DND-41 (cell line): ENCODE measurements around the gene RGS6.

ENCODE experiments used
- ATAC-seq: fragments of 200-7000 bp; cut with Tn5 transposase; 3 replicates; pipeline ENCODE4 v1.9.1; 2021; ENCODE audit warnings: low read depth; ENCODE audit not compliant: insufficient read depth
- DNase-seq: peaks from one replicate; pipeline ENCODE4 v3.0.0-alpha.2; 2020
- H2AFZ ChIP-seq: 2 replicates; pipeline ENCODE4 v1.6.0; 2012; ENCODE audit warnings: low read depth, low read length
- H3K27ac ChIP-seq: 2 replicates; pipeline ENCODE4 v1.5.1; 2012; ENCODE audit warnings: low read length, inconsistent platforms
- H3K27me3 ChIP-seq: fragments of 200-600 bp; sonication (generic); 2 replicates; pipeline ENCODE4 v1.6.0; 2012; ENCODE audit warnings: low read length, mild to moderate bottlenecking, inconsistent platforms; ENCODE audit not compliant: insufficient read depth, poor library complexity
- H3K36me3 ChIP-seq: 2 replicates; pipeline ENCODE4 v1.5.1; 2012; ENCODE audit warnings: low read length, inconsistent platforms; ENCODE audit not compliant: insufficient read depth
- H3K4me1 ChIP-seq: 2 replicates; pipeline ENCODE4 v1.5.1; 2012; ENCODE audit warnings: mild to moderate bottlenecking, low read length; ENCODE audit not compliant: insufficient read depth
- H3K4me2 ChIP-seq: 2 replicates; pipeline ENCODE4 v1.6.0; 2012; ENCODE audit warnings: mild to moderate bottlenecking, moderate library complexity, low read length, inconsistent platforms; ENCODE audit not compliant: insufficient read depth
- H3K4me3 ChIP-seq, 2 experiments: fragments of 200-600 bp in 1 of 2; shearing (Covaris generic) in 1 of 2; 2 replicates each; pipeline ENCODE4 v1.5.1; 2012 to 2016; ENCODE audit warnings: inconsistent platforms in 2 of 2, low read length in 2 of 2, mild to moderate bottlenecking in 2 of 2, low read depth in 1 of 2, moderate library complexity in 1 of 2
- H3K79me2 ChIP-seq: 2 replicates; pipeline ENCODE4 v1.6.0; 2012; ENCODE audit warnings: low read length, inconsistent platforms; ENCODE audit not compliant: insufficient read depth
- H3K9ac ChIP-seq: 2 replicates; pipeline ENCODE4 v1.6.0; 2012; ENCODE audit warnings: low read depth, mild to moderate bottlenecking, inconsistent platforms, low read length, moderate library complexity
- H3K9me3 ChIP-seq: 2 replicates; pipeline ENCODE4 v1.5.1; 2012; ENCODE audit warnings: low read length, moderate library complexity, mild to moderate bottlenecking, inconsistent platforms; ENCODE audit not compliant: insufficient read depth, severe bottlenecking
- H4K20me1 ChIP-seq: 2 replicates; pipeline ENCODE4 v1.6.0; 2012; ENCODE audit warnings: low read length; ENCODE audit not compliant: insufficient read depth
- EZH2 ChIP-seq: IDR thresholded peaks from 3 replicates; pipeline ENCODE4 v1.6.1; 2012; ENCODE audit warnings: borderline replicate concordance, low read depth, mild to moderate bottlenecking, moderate library complexity, low read length, inconsistent platforms; ENCODE audit not compliant: severe bottlenecking
- TF ChIP-seq, protein P1 (sequence below): IDR thresholded peaks from 2 replicates; pipeline ENCODE4 v1.5.1; 2012; ENCODE audit warnings: borderline replicate concordance, low read length, moderate library complexity, mild to moderate bottlenecking; ENCODE audit not compliant: poor library complexity, severe bottlenecking; ENCODE audit errors: extremely low read depth

Gene RGS6

DNA sequence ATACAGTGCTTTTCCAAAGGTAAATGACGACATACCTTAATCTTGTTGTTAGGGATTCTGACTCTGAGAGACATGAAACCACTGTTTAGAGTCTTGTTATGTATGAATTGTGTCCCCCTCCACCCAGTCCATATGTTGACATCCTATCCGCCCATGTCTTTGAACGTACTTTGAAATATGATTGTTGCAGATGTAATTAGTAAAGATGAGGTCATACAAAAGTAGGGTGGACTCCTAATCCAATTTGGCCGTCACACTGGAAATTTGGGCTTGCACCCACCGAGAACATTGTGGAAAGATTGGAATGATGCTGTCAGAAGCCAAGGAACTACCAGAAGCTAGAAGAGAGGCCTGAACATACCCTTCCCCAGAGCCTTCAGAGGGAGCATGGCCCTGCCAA, 62.2 kb downstream of the RGS6 start:
- H3K79me2 ChIP-seq, result no peaks in the 10 kb centered on the region
- no peak overlapping the region for H3K4me3 ChIP-seq
- H3K36me3 ChIP-seq, result no peaks in the 10 kb centered on the region
- H3K4me1 ChIP-seq, result no peaks in the 10 kb centered on the region
- ATAC-seq (no peak), DNase-seq (no peak)
- H3K27me3 ChIP-seq, result no peaks in the 10 kb centered on the region
- no peaks in the 10 kb centered on the region for H4K20me1 ChIP-seq
- H3K27ac ChIP-seq, result no peak overlapping the region
- TF ChIP-seq EZH2, result no peak
- TF ChIP-seq, protein P1, sequence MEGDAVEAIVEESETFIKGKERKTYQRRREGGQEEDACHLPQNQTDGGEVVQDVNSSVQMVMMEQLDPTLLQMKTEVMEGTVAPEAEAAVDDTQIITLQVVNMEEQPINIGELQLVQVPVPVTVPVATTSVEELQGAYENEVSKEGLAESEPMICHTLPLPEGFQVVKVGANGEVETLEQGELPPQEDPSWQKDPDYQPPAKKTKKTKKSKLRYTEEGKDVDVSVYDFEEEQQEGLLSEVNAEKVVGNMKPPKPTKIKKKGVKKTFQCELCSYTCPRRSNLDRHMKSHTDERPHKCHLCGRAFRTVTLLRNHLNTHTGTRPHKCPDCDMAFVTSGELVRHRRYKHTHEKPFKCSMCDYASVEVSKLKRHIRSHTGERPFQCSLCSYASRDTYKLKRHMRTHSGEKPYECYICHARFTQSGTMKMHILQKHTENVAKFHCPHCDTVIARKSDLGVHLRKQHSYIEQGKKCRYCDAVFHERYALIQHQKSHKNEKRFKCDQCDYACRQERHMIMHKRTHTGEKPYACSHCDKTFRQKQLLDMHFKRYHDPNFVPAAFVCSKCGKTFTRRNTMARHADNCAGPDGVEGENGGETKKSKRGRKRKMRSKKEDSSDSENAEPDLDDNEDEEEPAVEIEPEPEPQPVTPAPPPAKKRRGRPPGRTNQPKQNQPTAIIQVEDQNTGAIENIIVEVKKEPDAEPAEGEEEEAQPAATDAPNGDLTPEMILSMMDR, result no peak
- H2AFZ ChIP-seq, result no peak overlapping the region
- H3K4me2 ChIP-seq, result no peak overlapping the region
- H3K9ac ChIP-seq, result no peak overlapping the region
- H3K9me3 ChIP-seq, result no peaks in the 10 kb centered on the region

DNA sequence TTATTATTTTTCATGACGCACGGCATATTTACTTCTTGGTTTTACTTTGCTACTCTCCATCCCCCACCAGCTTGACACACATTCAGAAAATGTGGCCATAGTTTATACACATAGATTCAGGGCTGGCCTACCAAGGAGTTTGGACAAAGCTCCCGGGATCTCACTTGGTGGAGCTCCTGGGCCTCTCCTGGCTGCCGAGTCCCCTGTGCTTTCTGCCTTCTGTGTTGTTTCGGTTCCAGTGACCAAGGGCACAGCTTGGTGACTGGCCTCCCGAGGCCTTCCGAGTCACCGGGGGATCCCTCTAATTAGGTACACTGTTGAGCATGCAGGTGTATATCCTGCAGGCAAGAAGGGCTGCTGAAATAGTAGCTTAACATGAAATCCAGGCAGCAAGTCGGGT, 63.5 kb downstream of the RGS6 start:
- Histone ChIP-seq H3K4me3 (no peak overlapping the region), H3K36me3 (no peaks in the 10 kb centered on the region), H3K27me3 (no peaks in the 10 kb centered on the region), H4K20me1 (no peaks in the 10 kb centered on the region), H3K27ac (no peak overlapping the region), H3K4me1 (no peaks in the 10 kb centered on the region), H3K9me3 (no peaks in the 10 kb centered on the region), H3K9ac (no peak overlapping the region), H3K4me2 (no peak overlapping the region), H2AFZ (no peak overlapping the region), H3K79me2 (no peaks in the 10 kb centered on the region)
- ATAC-seq, result no peak
- DNase-seq, result no peak
- TF ChIP-seq EZH2, result no peak
- TF ChIP-seq, protein P1, result no peak

DNA sequence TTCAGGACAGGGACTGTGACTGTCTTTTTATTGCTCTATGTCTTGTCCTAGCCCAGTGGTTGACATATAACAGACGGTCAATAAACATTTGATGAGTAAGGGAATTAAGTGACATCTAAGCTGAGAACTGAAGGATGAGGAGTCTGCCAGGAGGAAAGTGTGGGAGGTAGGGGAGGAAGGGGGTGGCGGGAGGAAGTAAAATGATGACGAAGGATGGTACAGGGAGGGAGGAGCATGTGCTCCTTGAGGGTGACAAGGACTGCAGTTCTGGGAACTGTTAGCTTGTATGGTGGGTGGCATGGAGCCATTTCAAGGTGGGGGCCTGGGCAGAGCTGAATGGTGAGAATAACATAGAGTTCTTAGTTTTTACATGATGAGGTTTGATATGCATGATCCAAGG, 64.4 kb downstream of the RGS6 start:
- Histone ChIP-seq H3K27me3 (no peaks in the 10 kb centered on the region), H3K36me3 (no peaks in the 10 kb centered on the region), H4K20me1 (no peaks in the 10 kb centered on the region), H3K4me3 (no peak overlapping the region), H3K9ac (no peak overlapping the region), H3K9me3 (no peaks in the 10 kb centered on the region), H3K4me1 (no peaks in the 10 kb centered on the region), H3K4me2 (no peak overlapping the region), H3K27ac (no peak overlapping the region), H3K79me2 (no peaks in the 10 kb centered on the region), H2AFZ (no peak overlapping the region)
- no peak for ATAC-seq
- no peak for DNase-seq
- TF ChIP-seq, protein P1, result no peak
- TF ChIP-seq EZH2, result no peak

DNA sequence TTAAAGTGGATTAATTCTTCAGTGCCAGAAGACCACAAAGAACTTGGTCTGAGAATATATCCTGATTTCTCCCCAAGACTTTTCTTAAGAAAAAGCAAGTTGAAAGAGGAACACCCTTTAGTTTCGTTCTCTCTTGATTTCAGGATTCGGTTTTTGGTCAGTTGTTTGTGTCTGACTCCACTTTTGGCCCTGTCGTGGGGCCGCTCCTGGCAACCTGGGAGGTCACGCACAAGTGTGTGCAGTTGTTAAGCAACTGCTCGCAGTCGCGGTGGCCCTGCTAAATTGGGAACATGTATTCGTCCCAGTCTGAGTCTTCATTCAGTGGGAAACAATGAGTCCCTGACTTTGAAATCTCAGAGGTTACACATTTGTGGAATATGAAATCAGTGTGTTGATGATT, 68.7 kb downstream of the RGS6 start:
- no peak for DNase-seq
- ATAC-seq, result no peak

More for the DNA sequence above, 68.7 kb downstream of the RGS6 start:
- Histone ChIP-seq H3K27me3 (peaks cover 3% of the 10 kb centered on the region), H4K20me1 (no peaks in the 10 kb centered on the region), H3K4me2 (no peak overlapping the region), H3K27ac (no peak overlapping the region), H3K4me1 (no peaks in the 10 kb centered on the region), H3K36me3 (no peaks in the 10 kb centered on the region), H3K79me2 (no peaks in the 10 kb centered on the region), H3K4me3 (no peak overlapping the region), H2AFZ (no peak overlapping the region), H3K9me3 (no peaks in the 10 kb centered on the region), H3K9ac (no peak overlapping the region)
- TF ChIP-seq, protein P1, result no peak
- no peak for TF ChIP-seq EZH2
